Adrenal gland (tissue), 12 donors: ENCODE measurements around the gene KLHL29. TPM values are rescaled to one million over a fixed set of nuclear protein-coding genes. Genes with fewer than 3 reads are reported as not detected.

ENCODE experiments used
- DNase-seq, 7 donors: peaks; one replicate each; pipeline ENCODE4 v3.0.0-alpha.2; 2019 to 2020
- H3K27ac ChIP-seq, 5 donors: fragments of 200-600 bp; sonication (generic) in 4 of 5; 1 replicate in 3 of 5; 2 replicates in 2 of 5; pipeline versions ENCODE4 v1.5.1 to v1.8.0; 2016 to 2020; ENCODE audit warnings: mild to moderate bottlenecking in 1 of 5
- H3K27me3 ChIP-seq: fragments of 200-600 bp; 2 replicates; pipeline ENCODE4 v1.8.0; 2021
- H3K36me3 ChIP-seq, 2 donors: fragments of 200-600 bp; replicated peaks in 1 of 2; 1 replicate in 1 of 2; 2 replicates in 1 of 2; pipeline versions ENCODE4 v1.5.1 to v1.8.0; 2018 to 2022
- H3K4me1 ChIP-seq, 2 donors: fragments of 200-600 bp; replicated peaks in 1 of 2; 1 replicate in 1 of 2; 2 replicates in 1 of 2; pipeline versions ENCODE4 v1.5.1 to v1.8.0; 2018 to 2021
- H3K4me3 ChIP-seq, 4 donors: fragments of 200-600 bp; sonication (generic) in 3 of 4; one replicate each; pipeline ENCODE4 v1.5.1; 2016 to 2018
- H3K9me3 ChIP-seq, 3 donors: fragments of 200-600 bp; sonication (generic) in 1 of 3; replicated peaks in 1 of 3; 1 replicate in 2 of 3; 2 replicates in 1 of 3; pipeline versions ENCODE4 v1.5.1 to v1.8.0; 2016 to 2021
- POLR2A ChIP-seq, 2 donors: fragments of 450-650 bp; IDR thresholded peaks; one replicate each; pipeline ENCODE4 v1.6.1; 2017; ENCODE audit warnings: antibody characterized with exemption in 2 of 2, mild to moderate bottlenecking in 2 of 2, moderate library complexity in 1 of 2
- WGBS, 4 donors: extraction: QIAGEN DNeasy Blood & Tissue Kit in 2 of 4; methylation state at CpG; one replicate each; pipeline versions ENCODE4 v1.1.5 to v1.1.7; 2013 to 2017; 5-methylcytosine and 5-hydroxymethylcytosine counted together
- intact Hi-C, 2 donors: fragments of 100-400 bp; cut with DNase I; formaldehyde crosslinking; loops; one replicate each; pipeline versions ENCODE4 v1.14.1 to v1.15.0; 2022 to 2023
- polyA plus RNA-seq, 3 donors: library from polyadenylated mRNA; stranded (reverse); fragments of 200-250 nt in 2 of 3; fragments of 350-450 nt in 1 of 3; fragmentation: Illumina TruSeq in 1 of 3; extraction: RNeasy Lipid Tissue Mini Kit (QIAGEN cat#74804) in 1 of 3; gene quantifications; one replicate each; pipeline ENCODE4 v1.2.3, GENCODE V29; 2013 to 2014
- total RNA-seq, 9 donors: library from RNA; depleted of rRNA in 4 of 9; stranded (reverse); fragments of >200 nt in 4 of 9; fragments of 120-200 nt in 1 of 9; fragmentation: NEBNext Ultra II Directional in 1 of 9; extraction: Animal tissue kit (Norgen Biotek cat#: 25700) in 1 of 9; gene quantifications; one replicate each; pipeline versions ENCODE4 v1.1.0 to v1.2.4, GENCODE V29; 2013 to 2023
- TF ChIP-seq, protein P1 (sequence below), 6 experiments: fragments of 450-650 bp in 4 of 6; fragments of 200-600 bp in 2 of 6; sonication (generic) in 1 of 6; IDR thresholded peaks; 1 replicate in 5 of 6; 2 replicates in 1 of 6; pipeline versions ENCODE4 v1.5.1 to v1.8.0; 2016 to 2021; ENCODE audit warnings: antibody characterized with exemption in 6 of 6, mild to moderate bottlenecking in 2 of 6, moderate library complexity in 1 of 6
- donor health status: healthy with polysubstance abuse.
- donor health status: Bipolar disorder and iron deficiency.
- donor health status: DM: yes; HTN: yes; CAD: no.
- donor health status: DM: no; HTN: no; CAD: no.
- donor health status: DM: no; HTN: no; CAD: no.
- donor health status: DM: yes; HTN: yes; CAD: no.

KLHL29 gene
- total and polyA plus RNA-seq, 12 donors: 1.9 to 24.5 (median 15.7) TPM

DNA sequence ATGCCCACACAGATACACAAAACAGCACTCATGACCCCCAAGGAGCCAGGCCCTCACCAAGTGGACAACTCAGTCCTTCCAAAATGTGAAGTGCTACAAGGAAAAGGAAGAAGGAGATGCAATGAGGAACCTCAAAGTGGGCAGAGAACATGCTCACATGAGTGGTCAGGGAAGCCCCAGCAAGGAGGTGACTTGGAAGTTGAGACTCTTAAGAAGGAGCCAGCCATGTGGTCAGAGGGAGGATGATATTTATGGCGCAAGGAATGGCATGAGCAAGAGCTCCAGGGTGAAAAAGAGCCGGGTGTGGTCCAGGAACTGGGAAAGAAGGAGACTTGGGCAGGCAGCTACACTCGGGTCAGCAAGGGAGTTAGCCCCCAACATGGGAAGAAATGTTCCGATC lies 30.0 kb upstream of the KLHL29 start:
- intact Hi-C loops: no loop called here
- TF ChIP-seq, protein P1, sequence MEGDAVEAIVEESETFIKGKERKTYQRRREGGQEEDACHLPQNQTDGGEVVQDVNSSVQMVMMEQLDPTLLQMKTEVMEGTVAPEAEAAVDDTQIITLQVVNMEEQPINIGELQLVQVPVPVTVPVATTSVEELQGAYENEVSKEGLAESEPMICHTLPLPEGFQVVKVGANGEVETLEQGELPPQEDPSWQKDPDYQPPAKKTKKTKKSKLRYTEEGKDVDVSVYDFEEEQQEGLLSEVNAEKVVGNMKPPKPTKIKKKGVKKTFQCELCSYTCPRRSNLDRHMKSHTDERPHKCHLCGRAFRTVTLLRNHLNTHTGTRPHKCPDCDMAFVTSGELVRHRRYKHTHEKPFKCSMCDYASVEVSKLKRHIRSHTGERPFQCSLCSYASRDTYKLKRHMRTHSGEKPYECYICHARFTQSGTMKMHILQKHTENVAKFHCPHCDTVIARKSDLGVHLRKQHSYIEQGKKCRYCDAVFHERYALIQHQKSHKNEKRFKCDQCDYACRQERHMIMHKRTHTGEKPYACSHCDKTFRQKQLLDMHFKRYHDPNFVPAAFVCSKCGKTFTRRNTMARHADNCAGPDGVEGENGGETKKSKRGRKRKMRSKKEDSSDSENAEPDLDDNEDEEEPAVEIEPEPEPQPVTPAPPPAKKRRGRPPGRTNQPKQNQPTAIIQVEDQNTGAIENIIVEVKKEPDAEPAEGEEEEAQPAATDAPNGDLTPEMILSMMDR (IDR thresholded peaks at IDR 0.05): no peak
- no peak for TF ChIP-seq POLR2A (IDR thresholded peaks at IDR 0.05)
- no peak for DNase-seq

GRCh38 chr2:23356711-23357110 lies 28.3 kb upstream of the KLHL29 start:
- Histone ChIP-seq H3K4me3 (no peak overlapping the region), H3K27ac (no peak overlapping the region), H3K9me3 (no peaks in the 10 kb centered on the region), H3K36me3 (no peaks in the 10 kb centered on the region), H3K4me1 (peaks cover 0 to 4% of the 10 kb centered on the region in 2 donors), H3K27me3 (no peaks in the 10 kb centered on the region)
- intact Hi-C loops: no loop called here
- 84 to 97% (median 95%) methylated on average over 7 to 9 of the region's 9 CpGs for WGBS, 4 donors
- TF ChIP-seq, protein P1 (IDR thresholded peaks at IDR 0.05): no peak
- no peak for TF ChIP-seq POLR2A (IDR thresholded peaks at IDR 0.05)
- DNase-seq: no peak

More for the DNA sequence above, 30.0 kb upstream of the KLHL29 start:
- no peaks in the 10 kb centered on the region for H3K9me3 ChIP-seq
- H3K27ac ChIP-seq: no peak overlapping the region
- H3K27me3 ChIP-seq: no peaks in the 10 kb centered on the region
- peaks cover 0 to 5% of the 10 kb centered on the region in 2 donors for H3K4me1 ChIP-seq
- no peaks in the 10 kb centered on the region for H3K36me3 ChIP-seq
- H3K4me3 ChIP-seq: no peak overlapping the region
- 60 to 80% (median 74%) methylated on average over 4 of the region's 4 CpGs for WGBS, 4 donors

GRCh38 chr2:23359631-23360567 lies 25.1 kb upstream of the KLHL29 start:
- intact Hi-C loops: no loop called here
- Histone ChIP-seq H3K9me3 (no peaks in the 10 kb centered on the region), H3K27ac (no peak overlapping the region), H3K27me3 (no peaks in the 10 kb centered on the region), H3K4me1 (no peaks in the 10 kb centered on the region), H3K4me3 (no peak overlapping the region), H3K36me3 (no peaks in the 10 kb centered on the region)
- TF ChIP-seq, protein P1 (IDR thresholded peaks at IDR 0.05): no peak
- no peak for TF ChIP-seq POLR2A (IDR thresholded peaks at IDR 0.05)
- DNase-seq: no peak
- 88 to 90% (median 89%) methylated on average over 17 to 19 of the region's 19 CpGs for WGBS, 4 donors

DNA sequence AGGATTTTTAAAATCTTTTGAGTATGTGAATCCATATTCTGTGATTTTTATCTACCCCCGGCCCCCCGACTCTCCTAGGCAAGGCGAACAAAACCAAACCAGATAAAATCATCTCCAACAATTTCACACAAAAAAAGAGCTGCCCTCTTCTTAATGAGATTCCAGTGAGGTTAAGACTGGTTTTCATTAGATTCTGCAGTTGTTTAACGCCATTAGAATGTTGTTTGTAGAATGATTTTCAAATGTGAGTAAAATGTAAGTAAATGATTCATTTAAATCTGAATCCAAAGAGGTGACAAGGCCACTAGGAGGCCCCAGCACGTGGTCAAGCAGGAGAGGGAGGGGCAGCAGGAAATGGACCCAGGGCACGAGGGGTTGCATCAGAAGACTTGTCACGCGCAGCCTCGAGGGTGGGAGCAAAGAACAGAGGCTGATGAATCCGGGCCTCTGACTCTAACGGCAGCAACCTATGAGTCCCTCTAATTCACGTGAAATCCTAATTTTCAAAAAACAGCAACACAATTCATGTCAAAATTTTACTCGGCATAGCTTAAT lies 24.3 kb upstream of the KLHL29 start:
- 71 to 80% (median 76%) methylated on average over 13 of the region's 13 CpGs for WGBS, 4 donors

More for the DNA sequence above, 24.3 kb upstream of the KLHL29 start:
- Histone ChIP-seq H3K9me3 (no peaks in the 10 kb centered on the region), H3K27me3 (no peaks in the 10 kb centered on the region), H3K27ac (no peak overlapping the region), H3K36me3 (no peaks in the 10 kb centered on the region), H3K4me1 (no peaks in the 10 kb centered on the region), H3K4me3 (no peak overlapping the region)
- intact Hi-C loops: no loop called here
- TF ChIP-seq, protein P1 (IDR thresholded peaks at IDR 0.05): no peak
- no peak for TF ChIP-seq POLR2A (IDR thresholded peaks at IDR 0.05)
- no peak for DNase-seq
